Spleen (tissue), 11 donors: ENCODE measurements around the gene NLGN1. TPM values are rescaled to one million over a fixed set of nuclear protein-coding genes. Genes with fewer than 3 reads are reported as not detected.

ENCODE experiments used
- DNase-seq: peaks from one replicate; pipeline ENCODE4 v3.0.0-alpha.2; 2020
- H3K27ac ChIP-seq, 8 donors: fragments of 200-600 bp; sonication (generic) in 7 of 8; 1 replicate in 4 of 8; 2 replicates in 4 of 8; pipeline versions ENCODE4 v1.5.0 to v1.8.0; 2016 to 2021; ENCODE audit warnings: inconsistent platforms in 4 of 8, mild to moderate bottlenecking in 4 of 8, moderate library complexity in 1 of 8
- H3K27me3 ChIP-seq, 7 donors: fragments of 200-600 bp; sonication (generic) in 6 of 7; replicated peaks in 1 of 7; 1 replicate in 4 of 7; 2 replicates in 3 of 7; pipeline versions ENCODE4 v1.5.0 to v1.8.0; 2016 to 2021; ENCODE audit warnings: inconsistent platforms in 3 of 7, mild to moderate bottlenecking in 1 of 7
- H3K36me3 ChIP-seq, 6 donors: fragments of 200-600 bp; sonication (generic) in 5 of 6; 1 replicate in 4 of 6; 2 replicates in 2 of 6; pipeline versions ENCODE4 v1.5.0 to v1.8.0; 2016 to 2021; ENCODE audit warnings: inconsistent platforms in 2 of 6
- H3K4me1 ChIP-seq, 6 donors: fragments of 200-600 bp; sonication (generic) in 5 of 6; 1 replicate in 3 of 6; 2 replicates in 3 of 6; pipeline versions ENCODE4 v1.5.0 to v1.8.0; 2016 to 2021; ENCODE audit warnings: inconsistent platforms in 3 of 6
- H3K4me3 ChIP-seq, 8 donors: fragments of 200-600 bp; sonication (generic) in 7 of 8; 1 replicate in 4 of 8; 2 replicates in 4 of 8; pipeline versions ENCODE4 v1.5.0 to v1.8.0; 2016 to 2021; ENCODE audit warnings: inconsistent platforms in 4 of 8, mild to moderate bottlenecking in 4 of 8, moderate library complexity in 2 of 8
- H3K9me3 ChIP-seq, 8 donors: fragments of 200-600 bp; sonication (generic) in 7 of 8; 1 replicate in 4 of 8; 2 replicates in 4 of 8; pipeline versions ENCODE4 v1.5.0 to v1.8.0; 2016 to 2021; ENCODE audit warnings: inconsistent platforms in 4 of 8
- CTCF ChIP-seq, 11 experiments: fragments of 200-600 bp in 7 of 11; fragments of 450-650 bp in 4 of 11; sonication (generic) in 4 of 11; IDR thresholded peaks in 8 of 11; conservative IDR thresholded peaks in 3 of 11; 1 replicate in 7 of 11; 2 replicates in 4 of 11; pipeline versions ENCODE4 v1.4.0 to v1.8.0; 2016 to 2021; ENCODE audit warnings: antibody characterized with exemption in 11 of 11, inconsistent platforms in 4 of 11, mild to moderate bottlenecking in 1 of 11
- POLR2A ChIP-seq, 3 donors: fragments of 450-650 bp; IDR thresholded peaks; one replicate each; pipeline ENCODE4 v1.5.1; 2017; ENCODE audit warnings: antibody characterized with exemption in 3 of 3, mild to moderate bottlenecking in 1 of 3
- POLR2AphosphoS5 ChIP-seq, 3 donors: sonication (generic); formaldehyde crosslinking; IDR thresholded peaks; one replicate each; pipeline ENCODE4 v1.5.1; 2017; ENCODE audit warnings: antibody characterized with exemption in 3 of 3
- WGBS, 5 donors: extraction: QIAGEN DNeasy Blood & Tissue Kit in 3 of 5; methylation state at CpG; one replicate each; pipeline versions ENCODE4 v1.1.5 to v1.1.7; 2013 to 2018; 5-methylcytosine and 5-hydroxymethylcytosine counted together
- intact Hi-C: fragments of 100-400 bp; cut with DNase I; formaldehyde crosslinking; loops from one replicate; pipeline ENCODE4 v1.15.0; 2023; ENCODE audit warnings: low total_unique reads
- polyA plus RNA-seq, 3 donors: library from polyadenylated mRNA; stranded (reverse); fragments of 200-250 nt; gene quantifications; one replicate each; pipeline ENCODE4 v1.2.1, GENCODE V29; 2013
- total RNA-seq, 7 donors: library from RNA; depleted of rRNA in 3 of 7; stranded (reverse); fragments of >200 nt in 3 of 7; fragmentation: NEBNext Ultra II Directional in 4 of 7; extraction: Animal tissue kit (Norgen Biotek cat#: 25700) in 4 of 7; gene quantifications; one replicate each; pipeline versions ENCODE4 v1.1.0 to v1.2.1, GENCODE V29; 2016 to 2021
- donor health status: healthy with polysubstance abuse.
- donor health status: DM: no; HTN: no; CAD: no; lungs with moderate emphysema.
- donor health status: DM: no; HTN: no; CAD: no.
- donor health status: Bipolar disorder and iron deficiency.
- donor health status: healthy.
- donor health status: DM: no; HTN: no; CAD: no.
- donor health status: DM: yes; HTN: yes; CAD: no.

Gene NLGN1
- total and polyA plus RNA-seq, 10 donors: 0.03 to 0.13 (median 0.03) TPM; not detected in 7

DNA sequence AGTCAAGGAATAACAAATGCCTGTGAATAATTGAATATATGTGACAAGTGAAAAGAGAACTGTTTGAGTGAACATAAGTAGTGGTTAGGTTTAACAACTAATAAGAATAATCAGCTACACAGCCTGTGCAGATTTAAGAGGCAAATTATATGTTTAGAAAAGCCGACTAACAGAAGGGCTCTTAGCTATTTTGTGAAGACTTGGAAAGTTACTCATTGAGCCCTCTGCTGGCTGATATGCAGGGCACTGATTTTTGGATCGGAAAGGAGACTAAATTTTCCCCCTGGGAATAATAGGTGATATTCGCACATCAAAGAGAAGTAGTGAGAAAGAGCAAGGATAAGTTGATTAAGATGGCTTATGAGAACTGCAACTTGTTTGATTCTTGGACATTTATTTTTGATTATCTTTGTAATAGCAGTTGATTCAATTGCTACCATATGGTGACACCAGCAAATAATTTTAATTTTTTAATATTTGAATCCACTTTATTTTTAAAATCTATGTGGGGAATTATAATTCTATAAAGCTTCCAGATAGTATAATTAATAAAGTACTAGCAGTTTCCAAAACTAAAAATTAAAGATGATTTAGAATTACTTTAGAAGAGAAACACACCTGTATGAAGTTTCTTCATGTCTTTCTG, 156.2 kb downstream of the NLGN1 start:
- H3K27me3 ChIP-seq: no peaks in the 10 kb centered on the region
- no peak for DNase-seq
- no peaks in the 10 kb centered on the region for H3K36me3 ChIP-seq
- no peaks in the 10 kb centered on the region for H3K9me3 ChIP-seq
- H3K4me1 ChIP-seq: no peaks in the 10 kb centered on the region
- 27 to 47% (median 28%) methylated on average over 3 of the region's 3 CpGs for WGBS, 5 donors
- no peak for TF ChIP-seq POLR2A (IDR thresholded peaks at IDR 0.05)
- peak in 4 of 11 experiments; percentile 12 to 28 (median 18) for TF ChIP-seq CTCF (IDR thresholded peaks at IDR 0.05 in 8 of 11, conservative IDR thresholded peaks at IDR 0.05 in 3 of 11)
- no peak for TF ChIP-seq POLR2AphosphoS5 (IDR thresholded peaks at IDR 0.05)
- H3K4me3 ChIP-seq: no peak overlapping the region
- H3K27ac ChIP-seq: no peak overlapping the region
- intact Hi-C loops: no loop called here

DNA sequence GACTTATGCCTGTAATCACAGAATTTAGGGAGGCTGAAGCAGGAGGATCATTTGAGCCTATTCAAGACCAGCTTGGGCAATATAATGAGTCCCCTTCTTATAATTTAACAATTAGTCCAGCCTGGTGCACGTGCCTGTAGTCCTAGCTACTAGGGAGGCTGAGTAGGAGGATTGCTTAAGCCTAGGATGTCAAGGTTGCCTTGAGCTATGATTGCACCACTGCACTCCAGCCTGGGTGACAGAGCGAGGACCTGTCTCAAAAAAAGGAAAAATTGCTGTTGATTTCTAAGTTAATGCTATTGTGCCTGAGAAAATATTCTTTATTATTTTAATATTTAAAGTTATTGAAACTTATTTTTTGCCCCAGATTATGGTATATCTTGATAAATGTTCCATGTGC, 159.0 kb downstream of the NLGN1 start:
- no peaks in the 10 kb centered on the region for H3K9me3 ChIP-seq
- TF ChIP-seq POLR2A (IDR thresholded peaks at IDR 0.05): no peak
- no peak for TF ChIP-seq POLR2AphosphoS5 (IDR thresholded peaks at IDR 0.05)
- no peak for TF ChIP-seq CTCF (IDR thresholded peaks at IDR 0.05 in 8 of 11, conservative IDR thresholded peaks at IDR 0.05 in 3 of 11)
- H3K4me1 ChIP-seq: no peaks in the 10 kb centered on the region
- H3K27ac ChIP-seq: no peak overlapping the region
- H3K4me3 ChIP-seq: no peak overlapping the region
- H3K27me3 ChIP-seq: no peaks in the 10 kb centered on the region
- WGBS, 5 donors: 64 to 87% (median 75%) methylated on average over 2 of the region's 2 CpGs
- DNase-seq: no peak
- no peaks in the 10 kb centered on the region for H3K36me3 ChIP-seq
- intact Hi-C loops: no loop called here

DNA sequence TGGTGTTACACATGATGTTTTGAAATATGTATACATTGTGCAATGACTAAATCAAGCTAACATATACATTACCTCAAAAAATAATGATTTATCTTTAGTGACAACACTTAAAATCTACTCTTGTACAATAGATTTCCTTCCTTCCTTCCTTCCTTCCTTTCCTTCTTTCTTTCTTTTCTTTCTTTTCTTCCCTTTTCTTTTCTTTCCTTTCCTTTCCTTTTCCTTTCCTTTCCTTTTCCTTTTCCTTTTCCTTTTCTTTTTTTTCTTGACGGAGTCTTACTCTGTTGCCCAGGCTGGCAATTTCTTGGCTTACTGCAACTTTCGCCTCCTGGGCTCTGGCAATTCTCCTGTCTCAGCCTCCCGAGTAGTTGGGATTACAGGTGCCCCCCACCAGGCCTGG, 170.5 kb downstream of the NLGN1 start:
- no peaks in the 10 kb centered on the region for H3K9me3 ChIP-seq
- WGBS, 5 donors: 84 to 96% (median 90%) methylated on average over 3 of the region's 3 CpGs
- H3K27ac ChIP-seq: no peak overlapping the region
- DNase-seq: no peak
- H3K4me1 ChIP-seq: no peaks in the 10 kb centered on the region
- intact Hi-C loops: no loop called here
- no peaks in the 10 kb centered on the region for H3K36me3 ChIP-seq
- no peak overlapping the region for H3K4me3 ChIP-seq
- no peak for TF ChIP-seq POLR2AphosphoS5 (IDR thresholded peaks at IDR 0.05)
- no peak for TF ChIP-seq POLR2A (IDR thresholded peaks at IDR 0.05)
- TF ChIP-seq CTCF (IDR thresholded peaks at IDR 0.05 in 8 of 11, conservative IDR thresholded peaks at IDR 0.05 in 3 of 11): no peak
- no peaks in the 10 kb centered on the region for H3K27me3 ChIP-seq

DNA sequence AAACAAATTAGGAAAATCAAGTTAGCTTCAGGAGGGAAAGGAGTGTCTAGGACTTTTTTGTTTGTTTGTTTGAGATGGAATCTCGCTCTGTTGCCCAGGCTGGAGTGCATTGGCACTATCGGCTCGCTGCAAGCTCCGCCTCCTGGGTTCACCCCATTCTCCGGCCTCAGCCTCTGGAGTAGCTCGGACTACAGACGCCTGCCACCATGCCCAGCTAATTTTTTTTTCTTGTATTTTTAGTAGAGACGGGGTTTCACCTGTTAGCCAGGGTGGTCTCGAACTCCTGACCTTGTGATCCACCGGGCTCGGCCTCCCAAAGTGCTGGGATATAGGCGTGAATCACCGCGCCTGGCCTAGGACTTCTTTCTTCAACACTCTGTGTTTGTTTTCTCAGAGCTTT, 171.1 kb downstream of the NLGN1 start:
- DNase-seq: no peak
- H3K9me3 ChIP-seq: no peaks in the 10 kb centered on the region
- H3K4me1 ChIP-seq: no peaks in the 10 kb centered on the region
- intact Hi-C loops: no loop called here
- WGBS, 5 donors: 90 to 96% (median 92%) methylated on average over 14 of the region's 14 CpGs
- H3K4me3 ChIP-seq: no peak overlapping the region
- no peaks in the 10 kb centered on the region for H3K27me3 ChIP-seq
- no peak overlapping the region for H3K27ac ChIP-seq
- H3K36me3 ChIP-seq: no peaks in the 10 kb centered on the region
- TF ChIP-seq POLR2A (IDR thresholded peaks at IDR 0.05) (no peak), POLR2AphosphoS5 (IDR thresholded peaks at IDR 0.05) (no peak), CTCF (IDR thresholded peaks at IDR 0.05 in 8 of 11, conservative IDR thresholded peaks at IDR 0.05 in 3 of 11) (no peak)
